PFSK-1 (cell line): ENCODE data around the gene BNC2.

ENCODE experiments used
- POLR2AphosphoS5 ChIP-seq: IDR thresholded peaks from 2 replicates; pipeline ENCODE4 v1.6.1; 2012; ENCODE audit warnings: low read depth, mild to moderate bottlenecking, control low read depth, low read length, moderate library complexity
- TAF1 ChIP-seq: IDR thresholded peaks from 2 replicates; pipeline ENCODE4 v1.6.1; 2012; ENCODE audit warnings: low read length, control low read depth, borderline replicate concordance; ENCODE audit not compliant: insufficient read depth

DNA sequence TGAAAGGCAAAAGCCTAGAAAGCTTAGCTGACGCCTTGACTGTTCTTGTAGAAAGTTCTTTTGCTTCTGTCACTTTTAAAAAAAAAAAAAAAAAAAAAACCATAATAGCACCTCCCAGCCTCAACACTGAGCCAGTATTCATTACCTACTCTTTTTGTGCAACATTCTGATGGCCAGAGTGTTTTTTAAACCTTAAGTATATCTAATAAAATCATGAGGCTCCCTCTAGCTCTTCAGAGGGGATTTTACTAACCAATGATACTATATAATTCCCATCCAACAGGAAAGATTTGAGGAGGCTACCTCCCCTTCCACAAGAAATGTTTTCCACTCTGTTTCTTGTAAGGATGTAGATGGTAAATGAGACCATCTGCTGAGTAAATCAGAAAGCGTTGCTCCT is 3.9 kb downstream of the BNC2 start:
- TF ChIP-seq POLR2AphosphoS5 (no peak), TAF1 (no peak)
